ENCODE results near the gene PLPPR1. TPM values are rescaled to one million over a fixed set of nuclear protein-coding genes. Genes with fewer than 3 reads are reported as not detected.

PLPPR1 gene
- total and polyA plus RNA-seq, 2 donors (not counting 1 experiment from before 2014, with no cell fraction given), result not detected

DNA sequence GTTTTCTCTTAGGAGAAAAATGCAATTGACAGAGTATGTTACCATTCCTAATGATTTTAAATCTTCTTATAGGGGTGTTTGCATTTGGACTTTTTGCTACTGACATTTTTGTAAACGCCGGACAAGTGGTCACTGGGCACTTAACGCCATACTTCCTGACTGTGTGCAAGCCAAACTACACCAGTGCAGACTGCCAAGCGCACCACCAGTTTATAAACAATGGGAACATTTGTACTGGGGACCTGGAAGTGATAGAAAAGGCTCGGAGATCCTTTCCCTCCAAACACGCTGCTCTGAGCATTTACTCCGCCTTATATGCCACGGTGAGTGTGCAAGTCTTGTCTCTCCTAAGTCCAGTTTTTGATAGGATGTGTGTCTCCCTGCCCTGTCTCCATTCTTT, 280.6 kb downstream of the PLPPR1 start:
- no peaks in the 10 kb centered on the region for H3K9me3 ChIP-seq (ENCODE audit: control insufficient read depth, insufficient read depth, low read depth, low read length)

GRCh38 chr9:101311191-101311590, 282.7 kb downstream of the PLPPR1 start:
- H3K4me2 ChIP-seq (ENCODE audit: extremely low read depth, insufficient read depth, low read length), result no peak overlapping the region
- H3K9me3 ChIP-seq (ENCODE audit: control insufficient read depth, insufficient read depth, low read depth, low read length), result no peaks in the 10 kb centered on the region
- H3K27me3 ChIP-seq (ENCODE audit: control insufficient read depth, insufficient read depth, low read length), result no peaks in the 10 kb centered on the region
- no peak for DNase-seq (ENCODE audit: low read depth in 2 of 2)
- no peaks in the 10 kb centered on the region for H4K20me1 ChIP-seq (ENCODE audit: control insufficient read depth, extremely low read depth, insufficient read depth, low read length)
- no peaks in the 10 kb centered on the region for H3K36me3 ChIP-seq (ENCODE audit: control insufficient read depth, insufficient read depth, low read length)
- no peaks in the 10 kb centered on the region for H3K79me2 ChIP-seq (ENCODE audit: control insufficient read depth, insufficient read depth, low read length)
- TF ChIP-seq CTCF (conservative IDR thresholded peaks at IDR 0.05 in 1 of 2, IDR thresholded peaks at IDR 0.05 in 1 of 2; ENCODE audit: low read depth in 1 of 2, low read length in 2 of 2) (no peak), EZH2 (IDR thresholded peaks at IDR 0.05; ENCODE audit: low read length, missing control alignments) (no peak)
- H3K4me1 ChIP-seq (ENCODE audit: control insufficient read depth, extremely low read depth, insufficient read depth, low read length), result no peaks in the 10 kb centered on the region
- H3K27ac ChIP-seq (ENCODE audit: insufficient read depth, low read length), result no peak overlapping the region
- no peak overlapping the region for H3K9ac ChIP-seq (ENCODE audit: insufficient read depth, low read length)
- H2AFZ ChIP-seq (ENCODE audit: low read length), result no peak overlapping the region
- H3K4me3 ChIP-seq (replicated peaks in 1 of 4; ENCODE audit: control extremely low read depth in 1 of 4, insufficient read depth in 1 of 4, low read depth in 3 of 4, low read length in 4 of 4), result no peak overlapping the region

More for the DNA sequence above, 280.6 kb downstream of the PLPPR1 start:
- H3K9ac ChIP-seq (ENCODE audit: insufficient read depth, low read length), result no peak overlapping the region
- H3K4me3 ChIP-seq (replicated peaks in 1 of 4; ENCODE audit: control extremely low read depth in 1 of 4, insufficient read depth in 1 of 4, low read depth in 3 of 4, low read length in 4 of 4), result no peak overlapping the region
- no peaks in the 10 kb centered on the region for H3K36me3 ChIP-seq (ENCODE audit: control insufficient read depth, insufficient read depth, low read length)
- H2AFZ ChIP-seq (ENCODE audit: low read length), result no peak overlapping the region
- no peaks in the 10 kb centered on the region for H4K20me1 ChIP-seq (ENCODE audit: control insufficient read depth, extremely low read depth, insufficient read depth, low read length)
- no peaks in the 10 kb centered on the region for H3K27me3 ChIP-seq (ENCODE audit: control insufficient read depth, insufficient read depth, low read length)
- no peak overlapping the region for H3K4me2 ChIP-seq (ENCODE audit: extremely low read depth, insufficient read depth, low read length)
- no peak for DNase-seq (ENCODE audit: low read depth in 2 of 2)
- no peaks in the 10 kb centered on the region for H3K79me2 ChIP-seq (ENCODE audit: control insufficient read depth, insufficient read depth, low read length)
- H3K4me1 ChIP-seq (ENCODE audit: control insufficient read depth, extremely low read depth, insufficient read depth, low read length), result no peaks in the 10 kb centered on the region
- TF ChIP-seq EZH2 (IDR thresholded peaks at IDR 0.05; ENCODE audit: low read length, missing control alignments) (no peak), CTCF (conservative IDR thresholded peaks at IDR 0.05 in 1 of 2, IDR thresholded peaks at IDR 0.05 in 1 of 2; ENCODE audit: low read depth in 1 of 2, low read length in 2 of 2) (no peak)
- H3K27ac ChIP-seq (ENCODE audit: insufficient read depth, low read length), result no peak overlapping the region

DNA sequence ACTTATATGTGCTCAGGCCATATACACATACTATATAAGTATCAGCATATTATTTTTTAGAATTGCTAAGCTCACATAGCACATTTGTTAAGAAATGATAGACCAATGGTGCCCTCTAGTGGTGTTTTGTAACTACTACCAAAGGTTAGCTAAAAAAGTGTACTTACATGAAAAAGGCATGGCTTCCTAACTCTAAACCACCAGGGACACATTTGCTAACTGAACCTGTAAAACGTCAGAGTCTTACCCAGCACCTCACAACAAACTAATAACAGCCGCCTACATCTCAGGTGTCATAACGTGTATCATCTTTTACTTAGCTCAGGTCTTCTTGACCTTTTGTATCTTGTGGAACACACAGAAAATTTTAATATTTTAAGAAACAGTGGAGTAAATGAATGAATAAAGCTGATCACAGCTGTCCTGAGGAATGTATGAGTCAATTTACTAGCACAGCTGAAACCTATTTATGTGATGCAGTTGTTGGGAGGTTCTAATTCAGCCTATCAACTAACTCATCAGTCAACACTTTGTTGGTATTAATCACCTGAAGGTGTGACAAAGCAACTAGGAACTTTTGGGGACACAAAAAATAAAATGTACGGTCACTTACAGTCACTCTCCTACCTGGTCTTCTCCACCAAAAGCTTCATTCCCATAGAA, 283.4 kb downstream of the PLPPR1 start:
- H3K4me2 ChIP-seq (ENCODE audit: extremely low read depth, insufficient read depth, low read length), result no peak overlapping the region
- no peaks in the 10 kb centered on the region for H3K27me3 ChIP-seq (ENCODE audit: control insufficient read depth, insufficient read depth, low read length)
- H3K9me3 ChIP-seq (ENCODE audit: control insufficient read depth, insufficient read depth, low read depth, low read length), result no peaks in the 10 kb centered on the region
- H3K4me3 ChIP-seq (replicated peaks in 1 of 4; ENCODE audit: control extremely low read depth in 1 of 4, insufficient read depth in 1 of 4, low read depth in 3 of 4, low read length in 4 of 4), result no peak overlapping the region
- H4K20me1 ChIP-seq (ENCODE audit: control insufficient read depth, extremely low read depth, insufficient read depth, low read length), result no peaks in the 10 kb centered on the region
- H3K36me3 ChIP-seq (ENCODE audit: control insufficient read depth, insufficient read depth, low read length), result no peaks in the 10 kb centered on the region
- H3K79me2 ChIP-seq (ENCODE audit: control insufficient read depth, insufficient read depth, low read length), result no peaks in the 10 kb centered on the region
- H3K27ac ChIP-seq (ENCODE audit: insufficient read depth, low read length), result no peak overlapping the region
- no peak overlapping the region for H3K9ac ChIP-seq (ENCODE audit: insufficient read depth, low read length)
- no peaks in the 10 kb centered on the region for H3K4me1 ChIP-seq (ENCODE audit: control insufficient read depth, extremely low read depth, insufficient read depth, low read length)
- peak; percentile 68 to 88 for DNase-seq (ENCODE audit: low read depth in 2 of 2)
- H2AFZ ChIP-seq (ENCODE audit: low read length), result no peak overlapping the region
- TF ChIP-seq CTCF (conservative IDR thresholded peaks at IDR 0.05 in 1 of 2, IDR thresholded peaks at IDR 0.05 in 1 of 2; ENCODE audit: low read depth in 1 of 2, low read length in 2 of 2), result peak; percentile 37 to 58
- no peak for TF ChIP-seq EZH2 (IDR thresholded peaks at IDR 0.05; ENCODE audit: low read length, missing control alignments)
